ENCODE measurements around the gene SEMA4A. TPM values are rescaled to one million over a fixed set of nuclear protein-coding genes. Genes with fewer than 3 reads are reported as not detected.

The SEMA4A gene
- total RNA-seq, 4 donors from 2014 or later: 1.8 to 4.6 (median 3.5) TPM

DNA sequence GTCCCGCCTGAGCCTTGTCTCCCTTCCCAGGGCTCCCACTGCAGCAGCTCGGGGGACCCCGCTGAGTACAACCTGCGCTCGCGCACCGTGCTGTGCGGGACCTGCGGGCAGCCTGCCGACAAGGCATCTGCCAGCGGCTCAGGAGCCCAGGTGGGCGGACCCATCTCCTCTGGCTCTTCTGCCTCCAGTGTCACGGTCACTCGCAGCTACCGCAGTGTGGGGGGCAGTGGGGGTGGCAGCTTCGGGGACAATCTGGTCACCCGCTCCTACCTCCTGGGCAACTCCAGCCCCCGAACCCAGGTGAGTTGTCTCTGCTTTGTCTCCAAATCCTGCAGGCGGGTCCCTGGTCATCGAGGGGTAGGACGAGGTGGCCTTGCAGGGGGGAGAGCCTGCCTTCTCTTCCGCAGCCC, 14.9 kb upstream of the SEMA4A start:
- 87 to 88% methylated on average over 20 to 22 of the region's 22 CpGs for WGBS, 2 donors
- Histone ChIP-seq H3K4me3 (no peak overlapping the region), H3K4me1 (peaks cover 0 to 47% (median 2%) of the 10 kb centered on the region in 4 donors), H3K27me3 (no peaks in the 10 kb centered on the region), H3K9me3 (no peaks in the 10 kb centered on the region), H3K27ac (peak overlapping the region in 1 of 4 donors; percentile 86), H3K36me3 (peaks cover 15 to 68% (median 43%) of the 10 kb centered on the region in 3 donors)
- no peak for DNase-seq (ENCODE audit: low spot score in 2 of 2)
- TF ChIP-seq EP300 (IDR thresholded peaks at IDR 0.05) (no peak), POLR2A (IDR thresholded peaks at IDR 0.05) (no peak)
- TF ChIP-seq, protein P1, sequence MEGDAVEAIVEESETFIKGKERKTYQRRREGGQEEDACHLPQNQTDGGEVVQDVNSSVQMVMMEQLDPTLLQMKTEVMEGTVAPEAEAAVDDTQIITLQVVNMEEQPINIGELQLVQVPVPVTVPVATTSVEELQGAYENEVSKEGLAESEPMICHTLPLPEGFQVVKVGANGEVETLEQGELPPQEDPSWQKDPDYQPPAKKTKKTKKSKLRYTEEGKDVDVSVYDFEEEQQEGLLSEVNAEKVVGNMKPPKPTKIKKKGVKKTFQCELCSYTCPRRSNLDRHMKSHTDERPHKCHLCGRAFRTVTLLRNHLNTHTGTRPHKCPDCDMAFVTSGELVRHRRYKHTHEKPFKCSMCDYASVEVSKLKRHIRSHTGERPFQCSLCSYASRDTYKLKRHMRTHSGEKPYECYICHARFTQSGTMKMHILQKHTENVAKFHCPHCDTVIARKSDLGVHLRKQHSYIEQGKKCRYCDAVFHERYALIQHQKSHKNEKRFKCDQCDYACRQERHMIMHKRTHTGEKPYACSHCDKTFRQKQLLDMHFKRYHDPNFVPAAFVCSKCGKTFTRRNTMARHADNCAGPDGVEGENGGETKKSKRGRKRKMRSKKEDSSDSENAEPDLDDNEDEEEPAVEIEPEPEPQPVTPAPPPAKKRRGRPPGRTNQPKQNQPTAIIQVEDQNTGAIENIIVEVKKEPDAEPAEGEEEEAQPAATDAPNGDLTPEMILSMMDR (IDR thresholded peaks at IDR 0.05): no peak

DNA sequence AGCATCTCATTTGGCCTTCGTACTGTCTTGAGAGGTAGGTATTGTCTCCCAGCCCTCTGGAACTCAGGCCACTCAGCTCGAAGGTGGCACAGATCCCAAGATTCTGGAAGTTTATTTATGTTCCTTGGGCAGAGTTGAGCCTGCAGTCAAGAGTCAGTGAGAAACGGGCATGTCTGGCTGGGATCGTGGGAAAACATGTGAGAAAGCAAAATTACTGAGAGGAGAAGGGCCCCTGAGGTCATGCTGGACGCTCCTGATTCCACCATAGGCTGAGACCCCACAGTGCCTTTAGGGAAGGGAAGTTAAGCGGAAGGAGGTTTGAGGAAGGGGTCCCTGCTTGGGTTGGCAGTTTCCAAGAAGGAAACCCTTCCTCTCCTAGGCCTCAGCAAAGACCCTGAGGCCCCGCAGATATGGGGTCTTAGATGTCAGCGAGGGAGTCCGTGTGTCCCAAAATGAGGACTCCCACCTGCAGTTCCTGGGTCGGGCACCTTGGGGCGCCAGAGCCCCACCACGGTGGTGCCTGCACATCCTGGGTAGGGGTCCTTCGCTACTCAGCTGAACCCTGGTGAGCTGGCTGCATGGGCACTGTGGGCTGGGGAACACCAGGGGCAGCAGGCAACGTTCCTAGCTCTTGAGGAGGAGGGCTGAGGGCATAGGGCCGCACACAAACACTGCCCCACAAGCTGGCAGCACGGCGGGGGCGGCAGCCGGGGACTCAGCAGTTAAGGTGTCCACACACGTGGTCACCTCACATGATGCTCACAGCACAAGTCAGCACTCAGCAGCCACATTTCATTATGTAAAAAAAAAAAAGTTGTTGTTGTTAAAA, 12.3 kb upstream of the SEMA4A start:
- Histone ChIP-seq H3K4me3 (no peak overlapping the region), H3K27me3 (no peaks in the 10 kb centered on the region), H3K9me3 (no peaks in the 10 kb centered on the region), H3K27ac (peak overlapping the region; percentile 43 to 86 (median 68)), H3K4me1 (peaks cover 0 to 53% (median 6%) of the 10 kb centered on the region in 4 donors), H3K36me3 (peaks cover 12 to 42% (median 18%) of the 10 kb centered on the region in 3 donors)
- TF ChIP-seq EP300 (IDR thresholded peaks at IDR 0.05) (peak in 1 of 2 donors; percentile 57), POLR2A (IDR thresholded peaks at IDR 0.05) (no peak)
- TF ChIP-seq, protein P1 (IDR thresholded peaks at IDR 0.05): peak; percentile 29 to 72 (median 65)
- WGBS, 2 donors: 33 to 43% methylated on average over 12 to 18 of the region's 20 CpGs
- DNase-seq (ENCODE audit: low spot score in 2 of 2): no peak

DNA sequence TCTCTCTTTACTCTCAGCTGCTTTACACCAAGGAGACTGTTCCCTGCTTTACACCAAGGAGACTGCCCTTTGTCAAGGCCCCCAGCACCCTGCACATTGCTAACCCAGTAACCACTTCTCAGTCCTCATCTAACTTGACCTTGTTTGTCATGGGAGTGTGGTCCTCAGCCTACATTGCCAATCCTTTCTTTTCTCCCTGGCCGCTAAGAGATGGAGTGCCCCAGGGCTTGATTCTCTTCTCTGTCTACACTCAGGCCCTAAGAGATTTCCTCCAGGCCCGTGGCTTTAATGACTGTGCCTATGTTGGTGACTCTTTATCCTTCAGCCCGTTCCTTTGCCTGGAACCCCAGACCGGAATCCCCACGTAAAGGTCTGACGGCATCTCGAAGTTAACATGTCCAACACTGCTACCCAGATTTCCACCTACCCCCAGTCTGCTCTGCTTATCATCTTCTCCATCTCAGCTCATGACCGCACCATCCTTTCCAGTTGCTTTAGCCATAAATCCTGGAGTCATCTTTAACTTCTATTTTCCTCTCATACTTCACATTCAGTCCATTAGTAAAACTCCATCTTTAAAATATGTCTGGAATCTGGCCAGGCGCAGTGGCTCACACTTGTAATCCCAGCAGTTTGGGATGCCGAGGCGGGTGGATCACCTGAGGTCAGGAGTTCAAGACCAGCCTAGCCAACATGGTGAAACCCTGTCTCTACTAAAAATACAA, 9.5 kb upstream of the SEMA4A start:
- Histone ChIP-seq H3K9me3 (no peaks in the 10 kb centered on the region), H3K27ac (peak overlapping the region in 1 of 4 donors; percentile 23), H3K27me3 (no peaks in the 10 kb centered on the region), H3K4me3 (no peak overlapping the region), H3K36me3 (peaks cover 0 to 14% (median 0%) of the 10 kb centered on the region in 3 donors), H3K4me1 (peaks cover 0 to 57% (median 21%) of the 10 kb centered on the region in 4 donors)
- DNase-seq (ENCODE audit: low spot score in 2 of 2): no peak
- TF ChIP-seq, protein P1 (IDR thresholded peaks at IDR 0.05): no peak
- TF ChIP-seq EP300 (IDR thresholded peaks at IDR 0.05) (no peak), POLR2A (IDR thresholded peaks at IDR 0.05) (no peak)
- WGBS, 2 donors: 59 to 63% methylated on average over 11 of the region's 11 CpGs

DNA sequence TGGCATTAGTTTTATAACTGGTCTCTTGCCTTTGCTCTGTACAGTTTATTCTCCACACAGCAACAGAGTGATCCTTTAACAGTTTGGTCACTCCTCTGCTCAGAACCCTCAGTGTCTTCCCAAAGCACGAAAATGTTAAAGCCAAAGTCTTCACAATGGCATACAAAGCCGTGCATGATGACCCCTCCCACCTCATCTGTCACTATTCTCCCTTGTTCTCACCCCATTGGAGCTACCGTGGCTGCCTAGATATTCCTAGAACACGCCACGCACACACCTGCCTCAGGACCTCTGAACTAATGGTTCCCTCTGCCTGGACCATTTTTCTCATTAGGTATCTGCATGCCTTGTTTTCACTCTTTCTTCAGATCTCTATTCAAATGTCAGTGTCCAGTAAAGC, 8.6 kb upstream of the SEMA4A start:
- WGBS, 2 donors: 52 to 61% methylated on average over 5 of the region's 5 CpGs
- Histone ChIP-seq H3K4me3 (no peak overlapping the region), H3K27me3 (peaks cover 0 to 7% of the 10 kb centered on the region in 2 donors), H3K36me3 (peaks cover 0 to 6% (median 0%) of the 10 kb centered on the region in 3 donors), H3K4me1 (peaks cover 0 to 49% (median 21%) of the 10 kb centered on the region in 4 donors), H3K9me3 (no peaks in the 10 kb centered on the region), H3K27ac (no peak overlapping the region)
- TF ChIP-seq, protein P1 (IDR thresholded peaks at IDR 0.05): no peak
- no peak for TF ChIP-seq POLR2A (IDR thresholded peaks at IDR 0.05)
- TF ChIP-seq EP300 (IDR thresholded peaks at IDR 0.05): no peak
- no peak for DNase-seq (ENCODE audit: low spot score in 2 of 2)
